ENCODE data around the gene CXCL9. TPM values are rescaled to one million over a fixed set of nuclear protein-coding genes. Genes with fewer than 3 reads are reported as not detected.

CXCL9 gene
- total and polyA plus RNA-seq, 8 donors, result 0.53 to 4.1 (median 1.0) TPM

DNA sequence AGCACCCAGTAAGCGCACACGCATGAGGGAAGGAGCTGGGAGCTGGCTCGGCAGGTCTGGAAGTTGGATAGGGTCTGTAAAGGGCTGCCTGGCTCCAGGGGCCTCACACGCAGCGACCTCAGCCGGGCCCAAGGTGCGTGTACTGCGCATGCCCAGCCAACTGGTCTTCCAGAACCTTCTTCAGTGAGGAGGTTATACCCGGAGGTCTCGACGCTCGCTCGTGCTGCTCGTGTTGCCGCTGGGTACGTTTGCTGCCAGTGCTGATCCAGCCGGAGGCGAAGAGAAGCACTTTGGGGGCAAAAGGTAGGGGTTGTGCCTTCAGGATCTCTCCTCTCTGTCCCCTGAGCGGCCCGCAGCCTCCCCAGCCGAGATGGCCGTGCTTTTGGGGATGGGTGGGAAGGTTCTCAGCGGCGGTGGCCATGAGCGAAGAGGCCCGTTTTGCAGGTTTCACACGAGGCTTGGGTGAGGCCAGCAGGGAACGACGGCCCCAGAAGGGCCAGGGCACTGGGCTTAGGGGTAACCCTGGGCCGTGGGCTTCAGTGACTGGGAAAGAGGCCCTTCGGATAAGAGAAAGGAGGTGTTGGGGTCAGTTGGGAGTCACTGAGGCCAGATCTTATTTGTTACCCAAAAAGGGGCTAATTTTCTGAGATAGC is 3.8 kb upstream of the CXCL9 start:
- Histone ChIP-seq H3K27ac (peak overlapping the region in 1 of 2 donors; percentile 64), H3K27me3 (no peaks in the 10 kb centered on the region), H3K36me3 (no peaks in the 10 kb centered on the region), H3K4me3 (no peak overlapping the region), H3K9me3 (no peaks in the 10 kb centered on the region), H3K4me1 (peaks cover 0 to 11% of the 10 kb centered on the region in 2 donors)
- DNase-seq (no peak), ATAC-seq (no peak)
- TF ChIP-seq CTCF (IDR thresholded peaks at IDR 0.05), result no peak
- intact Hi-C loops (cut with DNase I), result no loop called here

DNA sequence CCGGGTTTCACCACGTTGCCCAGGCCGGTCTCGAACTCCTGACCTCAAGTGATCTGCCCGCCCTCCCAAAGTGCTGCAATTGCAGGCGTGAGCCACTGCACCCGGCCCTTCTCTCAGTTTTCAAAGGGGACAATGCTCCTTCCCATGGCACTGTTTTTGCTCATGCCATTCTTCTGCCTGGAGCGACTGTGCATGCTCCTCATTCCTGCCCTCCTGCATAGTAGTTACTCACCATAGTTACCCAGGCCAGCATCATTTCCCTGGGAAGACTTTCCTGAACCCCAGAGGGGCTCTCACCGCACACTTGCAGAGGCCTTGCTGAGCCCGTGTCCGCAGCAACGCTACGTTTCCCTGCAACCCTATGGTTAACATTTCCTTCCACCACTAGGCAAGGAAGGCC is 3.3 kb upstream of the CXCL9 start:
- no peaks in the 10 kb centered on the region for H3K36me3 ChIP-seq
- no peak for TF ChIP-seq CTCF (IDR thresholded peaks at IDR 0.05)
- no peak overlapping the region for H3K4me3 ChIP-seq
- DNase-seq (no peak), ATAC-seq (no peak)
- H3K27ac ChIP-seq, result no peak overlapping the region
- no peaks in the 10 kb centered on the region for H3K27me3 ChIP-seq
- peaks cover 0 to 11% of the 10 kb centered on the region in 2 donors for H3K4me1 ChIP-seq
- intact Hi-C loops (cut with DNase I), result no loop called here
- H3K9me3 ChIP-seq, result no peaks in the 10 kb centered on the region

GRCh38 chr4:76009311-76009710 is 2.0 kb upstream of the CXCL9 start:
- intact Hi-C loops (cut with DNase I), result no loop called here
- Histone ChIP-seq H3K27ac (no peak overlapping the region), H3K4me1 (peaks cover 0 to 11% of the 10 kb centered on the region in 2 donors), H3K36me3 (no peaks in the 10 kb centered on the region), H3K27me3 (no peaks in the 10 kb centered on the region), H3K4me3 (no peak overlapping the region), H3K9me3 (no peaks in the 10 kb centered on the region)
- TF ChIP-seq CTCF (IDR thresholded peaks at IDR 0.05), result no peak
- ATAC-seq, result no peak
- DNase-seq, result no peak

- Histone ChIP-seq H3K27me3 (no peaks in the 10 kb centered on the region), H3K36me3 (no peaks in the 10 kb centered on the region), H3K9me3 (no peaks in the 10 kb centered on the region), H3K4me3 (no peak overlapping the region), H3K4me1 (peaks cover 0 to 14% of the 10 kb centered on the region in 2 donors), H3K27ac (no peak overlapping the region)
- DNase-seq (no peak), ATAC-seq (no peak)
- no peak for TF ChIP-seq CTCF (IDR thresholded peaks at IDR 0.05)
- intact Hi-C loops (cut with DNase I), result no loop called here
Measured at GRCh38 chr4:76003620-76004019, 3.7 kb downstream of the CXCL9 start.

- H3K36me3 ChIP-seq, result no peaks in the 10 kb centered on the region
- intact Hi-C loops (cut with DNase I), result no loop called here
- no peaks in the 10 kb centered on the region for H3K9me3 ChIP-seq
- TF ChIP-seq CTCF (IDR thresholded peaks at IDR 0.05), result no peak
- no peak overlapping the region for H3K4me3 ChIP-seq
- peaks cover 0 to 14% of the 10 kb centered on the region in 2 donors for H3K4me1 ChIP-seq
- DNase-seq, result no peak
- no peaks in the 10 kb centered on the region for H3K27me3 ChIP-seq
- ATAC-seq, result no peak
- no peak overlapping the region for H3K27ac ChIP-seq
Measured at GRCh38 chr4:76003035-76003434, 4.3 kb downstream of the CXCL9 start.
